Activated CD4-positive, alpha-beta T cell treated with anti-CD3 and anti-CD28 coated beads for 1 hour (primary cell): ENCODE data around the gene CTDP1.

ENCODE experiments used
- DNase-seq: peaks from one replicate; pipeline ENCODE4 v3.0.0-alpha.2; 2020

The CTDP1 gene

DNA sequence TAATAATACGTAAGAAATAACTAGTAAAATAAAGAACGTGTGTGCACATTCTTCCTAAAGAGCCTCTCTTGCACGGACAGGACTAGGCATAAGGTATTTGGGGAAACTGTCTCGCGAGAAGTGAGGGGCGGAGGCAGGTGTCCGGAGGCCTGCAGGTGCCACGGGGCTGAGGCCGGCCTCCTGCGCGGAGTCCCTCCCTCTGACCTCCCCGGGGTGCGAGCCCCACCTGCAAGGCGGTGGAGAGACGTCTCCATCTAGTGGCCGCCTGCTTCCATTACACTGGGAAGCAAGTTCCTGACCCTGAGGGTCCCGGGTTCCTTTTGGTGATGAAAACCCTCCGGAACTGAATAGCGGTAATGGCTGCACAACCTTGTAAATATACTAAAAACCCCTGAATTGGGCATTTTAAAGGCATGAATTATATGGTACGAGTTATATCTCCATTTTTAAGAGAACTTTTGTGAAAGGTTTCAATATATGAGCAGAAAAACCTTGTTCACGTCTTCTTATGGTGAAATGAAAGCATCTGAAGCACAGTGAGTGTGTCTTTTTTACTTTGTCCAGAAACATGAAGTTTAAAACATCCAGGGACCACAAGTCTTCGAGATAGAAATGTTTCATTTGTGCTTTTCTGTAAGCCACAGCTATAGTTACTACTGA is 35.5 kb upstream of the CTDP1 start:
- DNase-seq: peak; percentile 53

DNA sequence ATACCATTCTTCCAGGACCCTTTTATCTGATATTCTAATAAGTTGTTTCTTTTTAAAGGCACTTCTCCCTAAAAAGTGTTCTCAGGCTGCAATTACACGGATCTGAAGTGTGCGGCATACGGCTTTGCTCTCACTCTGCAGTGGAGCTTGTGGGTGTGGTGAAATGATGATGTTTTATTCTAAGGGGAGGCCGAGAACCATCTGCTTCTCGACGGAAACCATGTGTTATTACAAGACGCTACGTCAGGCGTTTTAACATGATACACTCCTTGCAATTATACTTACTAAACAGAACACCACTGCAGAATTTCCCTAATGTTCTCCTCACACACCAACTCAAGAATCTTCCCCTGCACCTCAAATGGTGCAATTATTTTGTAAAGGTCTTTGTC is 34.9 kb upstream of the CTDP1 start:
- DNase-seq: no peak

GRCh38 chr18:79645291-79645983 is 34.2 kb upstream of the CTDP1 start:
- no peak for DNase-seq

DNA sequence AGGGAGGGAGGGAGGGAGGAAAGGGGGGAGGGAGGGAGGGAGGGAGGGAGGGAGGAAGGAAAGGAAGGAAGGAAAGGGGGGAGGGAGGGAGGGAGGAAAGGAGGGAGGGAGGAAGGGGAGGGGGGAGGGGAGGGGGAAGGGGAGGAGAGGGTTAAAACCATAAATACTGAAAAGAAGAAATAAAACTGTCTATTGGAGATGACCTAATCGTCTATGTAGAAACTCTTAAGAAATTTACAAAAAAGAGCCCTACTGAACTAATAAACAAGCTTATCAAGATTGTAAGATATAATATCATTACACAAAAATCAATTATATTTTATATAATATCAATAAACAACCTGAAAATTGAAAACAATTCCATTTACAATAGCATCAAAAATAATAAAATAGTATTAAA is 32.3 kb upstream of the CTDP1 start:
- no peak for DNase-seq

DNA sequence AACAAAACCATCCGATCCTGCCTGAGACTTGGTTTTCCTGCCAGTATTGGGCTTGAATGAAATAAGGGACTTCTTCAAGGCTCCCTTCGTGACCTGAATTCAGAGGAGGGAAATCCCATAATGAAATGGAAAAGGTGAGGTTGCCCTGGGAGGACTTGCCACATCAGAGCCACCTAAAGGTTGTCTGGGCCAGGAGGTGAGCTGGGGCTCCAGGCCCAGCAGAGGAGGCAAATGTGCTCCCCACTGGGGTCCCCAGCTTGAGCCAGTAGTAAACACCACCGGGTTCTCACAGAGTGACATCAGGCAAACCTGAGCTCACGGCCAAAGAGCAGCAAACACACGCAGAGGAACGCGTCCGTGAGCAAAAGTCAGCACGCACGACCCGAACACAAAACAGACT is 28.6 kb upstream of the CTDP1 start:
- no peak for DNase-seq

DNA sequence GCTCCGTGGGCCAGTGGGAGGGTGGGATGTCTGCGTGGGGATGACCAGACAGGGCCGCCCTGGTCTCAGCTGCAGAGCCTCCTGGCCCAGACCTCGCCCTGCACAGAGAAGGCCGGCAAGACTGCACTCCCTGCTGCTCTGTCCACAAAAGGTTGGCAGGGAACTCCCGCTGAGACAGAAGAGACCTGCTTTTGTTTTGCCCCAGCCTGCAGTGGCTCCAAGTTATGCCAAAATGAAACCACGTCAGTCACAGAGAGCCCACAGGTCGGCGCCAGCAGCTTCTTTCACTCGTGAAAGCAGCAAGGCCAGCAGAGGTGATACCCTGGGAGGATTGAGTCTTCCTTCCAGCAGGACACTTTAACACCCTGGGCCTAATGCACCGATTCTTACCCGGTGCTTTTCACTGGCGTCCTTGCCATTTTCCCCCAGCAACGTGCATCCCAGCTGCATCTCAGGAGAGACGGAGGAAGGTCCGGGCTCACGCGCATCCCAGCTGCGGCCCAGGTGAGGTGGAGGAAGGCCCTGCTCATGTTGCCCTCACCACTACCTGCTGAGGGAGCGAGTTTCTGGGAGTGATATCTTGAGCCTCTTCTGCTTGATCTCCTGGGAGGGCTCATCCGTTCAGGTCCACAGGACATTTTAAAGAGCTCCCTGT is 22.1 kb upstream of the CTDP1 start:
- DNase-seq: no peak

- DNase-seq: no peak
Measured at GRCh38 chr18:79658366-79658765, 21.2 kb upstream of the CTDP1 start.

DNA sequence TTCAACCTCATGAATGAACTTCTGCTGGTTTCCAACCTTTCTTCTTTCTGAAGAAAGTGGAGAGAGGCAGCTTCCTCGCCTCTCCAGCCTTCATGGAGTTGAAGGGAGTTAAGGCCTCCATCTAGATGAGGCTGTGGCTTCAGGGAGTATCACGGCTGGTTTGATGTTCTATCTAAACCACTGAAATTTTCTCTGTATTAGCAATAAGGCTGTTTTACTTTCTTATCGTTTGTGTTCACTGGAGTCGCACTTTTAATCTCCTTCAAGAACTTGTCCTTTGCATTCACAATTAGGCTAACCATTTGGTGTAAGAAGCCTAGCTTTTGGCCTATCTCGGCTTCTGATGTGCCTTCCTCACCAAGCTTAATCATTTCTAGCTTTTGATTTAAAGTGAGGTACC is 19.9 kb upstream of the CTDP1 start:
- no peak for DNase-seq

DNA sequence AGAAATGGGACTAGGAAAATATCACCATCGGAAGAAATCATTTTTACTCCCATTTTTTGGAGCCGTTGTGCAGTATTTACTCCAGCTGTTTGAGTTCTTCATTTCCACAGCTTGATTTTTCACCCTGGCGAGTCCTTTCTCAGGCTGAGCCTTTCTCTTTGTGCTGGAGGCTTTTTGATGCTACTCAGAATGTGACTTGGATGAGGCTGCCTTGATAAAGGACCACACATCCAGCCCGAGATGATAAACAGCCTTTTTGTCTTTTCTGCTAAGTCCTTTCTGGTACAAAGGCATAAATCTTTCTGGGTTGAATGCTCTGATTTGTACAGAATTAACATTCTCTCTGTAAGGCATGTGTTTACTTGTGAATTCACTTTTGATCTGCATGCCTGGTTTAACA is 17.6 kb upstream of the CTDP1 start:
- DNase-seq: no peak

- DNase-seq: no peak
Measured at GRCh38 chr18:79662439-79662838, 17.2 kb upstream of the CTDP1 start.

- no peak for DNase-seq
Measured at GRCh38 chr18:79664525-79665125, 15.0 kb upstream of the CTDP1 start.

- no peak for DNase-seq
Measured at GRCh38 chr18:79668203-79668602, 11.4 kb upstream of the CTDP1 start.

GRCh38 chr18:79672490-79673276 is 6.9 kb upstream of the CTDP1 start:
- no peak for DNase-seq

GRCh38 chr18:79677221-79677620 is 2.4 kb upstream of the CTDP1 start:
- DNase-seq: no peak

GRCh38 chr18:79677840-79678239 is 1.8 kb upstream of the CTDP1 start:
- DNase-seq: no peak

DNA sequence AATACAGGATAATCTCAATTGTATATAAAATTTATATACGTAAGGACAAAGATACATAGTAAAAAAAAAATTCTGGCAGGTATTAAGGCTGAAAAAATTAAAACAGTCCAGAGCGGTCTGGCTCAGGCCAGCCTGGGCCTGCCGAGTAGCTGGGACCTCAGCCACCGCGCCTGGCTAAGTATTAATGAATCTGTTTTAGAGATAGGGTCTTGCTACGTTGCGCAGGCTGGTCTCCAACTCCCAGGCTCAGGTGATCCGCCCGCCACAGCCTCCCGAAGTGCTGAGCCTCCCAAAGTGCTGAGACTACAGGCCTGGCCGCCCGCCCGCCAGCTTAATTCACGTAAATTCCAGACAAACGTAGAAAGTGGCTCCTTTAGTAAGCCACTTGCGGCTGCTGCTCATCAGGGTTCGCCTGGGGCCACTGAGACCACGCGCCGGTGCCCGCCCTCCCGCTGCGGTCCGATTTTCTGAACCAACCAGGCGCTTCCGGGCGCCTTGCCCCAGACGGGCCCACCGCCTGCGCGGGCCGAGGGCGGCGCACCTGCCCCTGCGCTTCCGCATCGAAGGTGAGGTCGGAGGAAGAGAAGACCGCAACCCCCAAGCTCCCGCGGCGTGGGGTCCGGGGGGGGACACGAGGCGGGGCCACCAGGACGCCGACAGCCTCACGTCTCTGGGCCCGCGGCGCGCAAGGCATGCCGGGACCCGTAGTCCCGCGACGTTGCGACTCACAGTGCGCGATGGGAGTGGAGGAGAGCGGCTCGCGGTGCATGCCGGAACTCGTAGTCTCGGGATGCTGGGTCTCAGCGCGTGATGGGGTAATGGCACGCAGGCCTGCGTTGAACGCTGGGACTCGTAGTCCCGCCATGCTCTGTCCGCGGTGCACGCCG is 695 bp upstream of the CTDP1 start:
- DNase-seq: peak; percentile 99

- DNase-seq: no peak
Measured at GRCh38 chr18:79680100-79680879, 687 bp downstream of the CTDP1 start.

GRCh38 chr18:79680891-79681339 is 1.3 kb downstream of the CTDP1 start:
- no peak for DNase-seq

DNA sequence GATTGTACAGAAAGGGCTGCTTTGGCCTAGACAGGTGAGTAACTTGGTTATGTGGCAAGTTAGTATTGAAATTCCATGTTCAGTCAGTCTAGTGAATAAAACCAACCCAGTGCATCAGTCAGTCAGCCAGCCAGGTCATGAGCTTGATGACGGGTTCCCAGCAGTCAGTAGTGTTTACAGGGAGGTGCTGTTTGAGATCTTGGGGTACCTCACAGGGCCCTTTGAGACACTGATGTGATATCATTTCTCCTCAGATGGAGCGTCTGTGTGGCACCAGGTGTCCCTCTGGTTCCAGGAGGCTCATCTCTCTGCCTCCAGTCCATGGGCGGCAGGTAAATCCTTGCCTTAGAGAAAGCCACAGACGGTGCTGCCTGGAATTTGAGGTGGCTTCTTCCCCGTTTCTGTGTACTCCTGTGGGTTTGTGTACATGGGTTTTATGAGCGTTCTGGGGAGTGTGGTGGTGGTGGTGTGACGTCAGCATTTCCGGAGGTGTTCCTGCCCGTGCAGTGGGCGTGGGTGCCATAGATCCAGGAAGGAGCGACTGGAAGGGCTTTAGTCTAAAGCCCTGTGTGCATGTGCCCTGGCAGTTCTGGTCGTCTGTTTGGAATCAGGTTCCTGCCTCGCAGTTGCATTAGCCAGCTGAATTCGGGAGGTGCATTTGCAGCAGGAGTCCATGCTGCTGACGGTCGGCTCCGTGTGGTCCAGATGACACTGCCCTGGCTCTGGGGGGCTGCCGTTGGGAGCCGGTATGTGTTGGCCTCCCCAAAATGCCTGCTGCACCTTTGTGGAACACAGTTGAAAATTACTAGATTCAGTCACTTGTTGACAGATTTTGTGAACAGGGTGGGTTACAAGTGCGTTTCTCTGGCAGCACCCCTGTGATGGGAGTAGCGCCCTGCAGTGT is 2.1 kb downstream of the CTDP1 start:
- DNase-seq: peak; percentile 43

- DNase-seq: no peak
Measured at GRCh38 chr18:79682481-79682880, 2.9 kb downstream of the CTDP1 start.
